GM10266 (cell line): ENCODE data around the gene IL1RAPL2.

Source experiments
- DNase-seq: peaks from one replicate; pipeline ENCODE4 v3.0.0; 2012; ENCODE audit errors: extremely low spot score
- CTCF ChIP-seq: IDR thresholded peaks from 2 replicates; pipeline ENCODE4 v1.5.1; 2012; ENCODE audit warnings: mild to moderate bottlenecking, low read depth; ENCODE audit not compliant: control insufficient read depth, insufficient read depth; ENCODE audit errors: missing control alignments

Gene IL1RAPL2

GRCh38 chrX:105515561-105515960 is 949.6 kb downstream of the IL1RAPL2 start:
- DNase-seq, result no peak
- no peak for TF ChIP-seq CTCF

GRCh38 chrX:105526431-105526830 is 960.4 kb downstream of the IL1RAPL2 start:
- no peak for DNase-seq
- TF ChIP-seq CTCF, result no peak

- no peak for TF ChIP-seq CTCF
- no peak for DNase-seq
Observed at GRCh38 chrX:105527759-105528158, 961.8 kb downstream of the IL1RAPL2 start.

- TF ChIP-seq CTCF, result no peak
- no peak for DNase-seq
Observed at GRCh38 chrX:105533951-105534350, 968.0 kb downstream of the IL1RAPL2 start.

GRCh38 chrX:105543283-105543682 is 977.3 kb downstream of the IL1RAPL2 start:
- DNase-seq, result no peak
- TF ChIP-seq CTCF, result no peak

- DNase-seq, result no peak
- TF ChIP-seq CTCF, result no peak
Observed at GRCh38 chrX:105550043-105550663, 984.2 kb downstream of the IL1RAPL2 start.

GRCh38 chrX:105552395-105552794 is 986.4 kb downstream of the IL1RAPL2 start:
- no peak for DNase-seq
- TF ChIP-seq CTCF, result no peak
